DMS153 treated with DMSO at 0.1 percent for 48 hours (cell line): ENCODE results near the gene ZNF274.
"Not testable (repeated sequence)": the region's sequence is repeated elsewhere in the genome, so short reads cannot be mapped to it uniquely, and the experiment has no call there.

ENCODE experiments used
- DNase-seq: peaks from one replicate; lab custom pipeline; 2025; ENCODE audit not compliant: unreplicated experiment; lab: John Stamatoyannopoulos, UW

The ZNF274 gene

GRCh38 chr19:58212336-58213074 lies 29.6 kb downstream of the ZNF274 start:
- DNase-seq: no peak

GRCh38 chr19:58213075-58213369 lies 30.2 kb downstream of the ZNF274 start:
- no peak for DNase-seq

GRCh38 chr19:58217069-58217481 lies 34.2 kb downstream of the ZNF274 start:
- no peak for DNase-seq

- no peak for DNase-seq
These were observed 34.9 kb downstream of the ZNF274 start for GRCh38 chr19:58217607-58218391.

GRCh38 chr19:58218899-58219298 lies 36.0 kb downstream of the ZNF274 start:
- DNase-seq: no peak

GRCh38 chr19:58227964-58228584 lies 45.2 kb downstream of the ZNF274 start:
- DNase-seq: no peak

GRCh38 chr19:58228585-58229254 lies 45.9 kb downstream of the ZNF274 start, which contains the start of gene ZNF544:
Gene ZNF544, plus strand, starts transcription at chr19:58228914. Its CDS starts 15,110 bp downstream, at chr19:58244024.
- DNase-seq: peak; percentile 35

GRCh38 chr19:58229255-58229639 lies 46.4 kb downstream of the ZNF274 start:
- no peak for DNase-seq

- DNase-seq: no peak
These were observed 54.5 kb downstream of the ZNF274 start for GRCh38 chr19:58237324-58237723.

- no peak for DNase-seq
These were observed 60.5 kb downstream of the ZNF274 start for GRCh38 chr19:58243351-58243750.

- no peak for DNase-seq
These were observed 66.0 kb downstream of the ZNF274 start for GRCh38 chr19:58248886-58249285.

GRCh38 chr19:58252102-58252685 lies 69.3 kb downstream of the ZNF274 start:
- DNase-seq: no peak

GRCh38 chr19:58258259-58258658 lies 75.4 kb downstream of the ZNF274 start:
- DNase-seq: not testable (repeated sequence)

- no peak for DNase-seq
These were observed 78.7 kb downstream of the ZNF274 start for GRCh38 chr19:58261600-58261967.

GRCh38 chr19:58261968-58262921 lies 79.4 kb downstream of the ZNF274 start:
- no peak for DNase-seq

- DNase-seq: no peak
These were observed 80.0 kb downstream of the ZNF274 start for GRCh38 chr19:58262922-58263296.
